GM18498 (cell line): Measurements from ENCODE around the gene MYH16.
"Not testable (repeated sequence)": the region's sequence is repeated elsewhere in the genome, so short reads cannot be mapped to it uniquely, and the experiment has no call there.

Experiments used
- ATAC-seq: cut with Tn5 transposase; IDR thresholded peaks from one replicate; pipeline ENCODE4 v1.9.1; 2021; ENCODE audit warnings: mild to moderate bottlenecking, moderate library complexity; ENCODE audit not compliant: unreplicated experiment

Gene MYH16

DNA sequence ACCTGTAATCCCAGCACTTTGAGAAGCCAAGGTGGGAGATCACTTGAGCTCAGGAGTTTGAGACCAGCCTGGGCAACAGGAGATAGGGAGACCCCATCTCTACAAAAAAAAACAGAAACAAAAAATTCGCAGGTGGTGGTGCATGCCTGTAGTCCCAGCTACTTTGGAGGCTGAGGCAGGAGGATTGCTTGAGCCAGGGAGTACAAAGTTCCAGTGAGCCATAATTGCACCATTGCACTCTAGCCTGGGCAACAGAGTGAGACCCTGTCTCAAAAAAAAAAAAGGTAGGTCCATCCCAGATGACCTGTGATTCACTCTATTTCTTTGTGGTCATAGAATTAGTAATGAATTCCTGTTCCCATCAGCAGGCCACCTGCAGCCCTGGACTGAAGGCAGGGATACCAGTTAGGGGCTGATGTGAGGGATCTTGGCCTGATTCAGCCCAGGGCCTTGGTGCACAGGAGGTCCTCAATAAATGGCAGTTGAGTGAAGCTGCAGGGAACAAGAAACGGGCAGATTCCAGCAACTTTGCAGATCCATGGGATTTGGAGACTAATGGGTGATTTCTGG is at the start of gene MYH16:
MYH16 (plus strand) TSS at position 364 of the 570 bp plus-strand sequence.
- no peak for ATAC-seq

DNA sequence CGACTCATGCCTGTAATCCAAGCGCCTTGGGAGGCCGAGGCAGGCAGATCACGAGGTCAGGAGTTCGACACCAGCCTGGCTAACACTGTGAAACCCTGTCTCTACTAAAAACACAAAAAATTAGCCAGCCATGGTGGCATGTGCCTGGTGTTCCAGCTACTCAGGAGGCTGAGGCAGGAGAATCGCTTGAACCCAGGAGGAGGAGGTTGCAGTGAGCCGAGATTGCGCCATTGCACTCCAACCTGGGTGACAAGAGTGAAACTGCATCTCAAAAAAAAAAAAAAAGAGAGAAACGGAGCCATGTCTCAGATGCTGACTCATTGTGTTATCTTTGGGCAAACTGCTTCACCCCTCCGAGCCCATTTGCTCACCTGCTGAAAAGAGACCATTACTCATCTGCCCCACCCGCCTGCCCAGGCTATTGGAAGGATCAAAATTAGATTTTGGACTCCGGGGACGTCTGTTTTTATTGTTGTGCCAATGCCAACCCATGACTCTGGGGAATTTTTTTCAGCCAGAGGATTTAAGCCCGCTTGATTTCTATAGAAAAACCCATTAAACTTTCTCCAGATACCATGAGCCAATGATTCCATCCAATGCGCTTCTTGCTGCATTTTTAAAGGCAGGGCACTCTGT is 48.3 kb upstream of the MYH16 start:
- not testable (repeated sequence) for ATAC-seq

DNA sequence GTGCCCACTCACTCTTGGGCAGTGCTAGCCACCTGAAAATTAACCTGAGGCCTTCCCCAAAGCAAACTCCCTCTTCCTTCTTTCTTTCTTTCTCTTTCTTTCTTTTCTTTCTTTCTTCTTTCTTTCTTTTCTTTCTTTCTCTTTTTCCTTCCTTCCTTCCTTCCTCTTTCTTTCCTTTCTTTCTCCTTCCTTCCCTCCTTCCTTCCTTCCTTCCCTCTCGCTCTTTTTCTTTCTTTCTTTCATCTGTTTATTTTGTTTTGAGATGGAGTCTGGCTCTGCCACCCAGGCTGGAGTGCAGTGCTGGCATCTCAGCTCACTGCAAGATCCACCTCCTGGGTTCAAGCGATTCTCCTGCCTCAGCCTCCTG is 47.8 kb upstream of the MYH16 start:
- no peak for ATAC-seq

DNA sequence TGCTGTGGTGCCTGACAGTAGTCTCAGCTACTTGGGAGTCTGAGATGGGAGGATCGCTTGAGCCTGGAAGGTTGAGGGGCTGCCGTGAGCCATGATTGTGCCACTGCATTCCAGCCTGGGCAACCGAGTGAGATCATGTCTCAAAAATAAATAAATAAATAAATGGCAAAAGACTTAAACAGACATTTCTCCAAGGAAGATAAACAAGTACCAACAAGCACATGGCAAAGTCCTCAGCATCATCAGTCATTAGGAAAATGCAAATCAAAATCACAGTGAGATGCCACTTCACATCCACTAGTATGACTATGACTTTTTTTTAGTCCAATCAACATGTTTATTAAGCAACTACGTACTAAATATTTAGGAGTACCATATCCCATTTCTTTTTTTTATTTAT is 43.4 kb upstream of the MYH16 start:
- no peak for ATAC-seq

DNA sequence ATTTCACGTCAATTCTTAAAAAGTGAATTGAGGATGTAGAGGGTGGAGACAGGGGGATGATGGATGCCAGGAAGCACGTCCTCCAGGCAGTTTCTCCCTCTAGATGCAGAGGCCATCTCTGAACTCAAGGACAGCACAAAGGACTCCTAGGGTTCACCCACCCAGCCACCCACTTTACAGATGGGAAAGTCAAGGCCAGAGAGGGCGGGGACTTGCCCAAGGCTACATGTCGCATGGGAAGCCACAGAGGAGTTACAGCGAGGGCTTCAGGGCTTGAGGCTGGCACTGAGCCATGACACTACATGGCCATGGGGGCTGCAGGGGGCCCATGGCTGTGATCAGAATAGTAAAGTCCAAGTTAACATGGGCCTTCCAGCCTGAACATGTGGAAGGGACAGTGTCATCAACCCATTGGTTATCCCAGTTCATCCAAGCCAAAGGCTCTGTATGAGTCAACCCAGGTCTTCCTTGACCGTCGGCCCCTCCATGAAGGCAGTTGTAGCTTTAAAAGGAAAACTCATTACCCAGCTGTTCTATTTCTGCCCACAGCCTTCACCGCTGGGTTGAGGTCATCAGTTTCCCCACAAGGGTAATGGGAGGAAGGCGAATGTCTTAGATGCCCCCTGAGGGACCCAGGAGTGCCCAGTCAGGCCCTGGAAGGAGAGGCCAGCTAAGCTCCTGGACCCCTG is 40.4 kb upstream of the MYH16 start:
- ATAC-seq = no peak

GRCh38 chr7:99232955-99233354 is 39.7 kb upstream of the MYH16 start:
- ATAC-seq = not testable (repeated sequence)

GRCh38 chr7:99234185-99234584 is 38.5 kb upstream of the MYH16 start:
- ATAC-seq = no peak

- ATAC-seq = no peak
Measured at GRCh38 chr7:99235925-99236324, 36.7 kb upstream of the MYH16 start.

DNA sequence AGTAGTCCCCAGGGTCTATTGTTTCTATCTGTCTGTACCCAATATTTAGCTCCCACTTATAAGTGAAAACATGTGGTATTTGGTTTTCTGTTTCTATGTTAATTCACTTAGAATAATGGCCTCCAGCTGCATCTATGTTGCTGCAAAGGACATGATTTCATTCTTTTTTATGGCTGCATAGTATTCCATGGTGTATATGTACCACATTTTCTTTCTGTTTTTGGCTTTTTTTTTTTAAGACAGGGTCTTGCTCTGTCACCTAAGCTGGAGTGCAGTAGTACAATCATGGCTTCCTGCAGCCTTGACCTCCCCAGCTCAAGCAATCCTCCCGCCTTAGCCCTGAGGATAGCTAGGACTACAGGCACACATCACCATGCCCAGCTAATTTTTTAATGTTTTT is 34.8 kb upstream of the MYH16 start:
- ATAC-seq = not testable (repeated sequence)

DNA sequence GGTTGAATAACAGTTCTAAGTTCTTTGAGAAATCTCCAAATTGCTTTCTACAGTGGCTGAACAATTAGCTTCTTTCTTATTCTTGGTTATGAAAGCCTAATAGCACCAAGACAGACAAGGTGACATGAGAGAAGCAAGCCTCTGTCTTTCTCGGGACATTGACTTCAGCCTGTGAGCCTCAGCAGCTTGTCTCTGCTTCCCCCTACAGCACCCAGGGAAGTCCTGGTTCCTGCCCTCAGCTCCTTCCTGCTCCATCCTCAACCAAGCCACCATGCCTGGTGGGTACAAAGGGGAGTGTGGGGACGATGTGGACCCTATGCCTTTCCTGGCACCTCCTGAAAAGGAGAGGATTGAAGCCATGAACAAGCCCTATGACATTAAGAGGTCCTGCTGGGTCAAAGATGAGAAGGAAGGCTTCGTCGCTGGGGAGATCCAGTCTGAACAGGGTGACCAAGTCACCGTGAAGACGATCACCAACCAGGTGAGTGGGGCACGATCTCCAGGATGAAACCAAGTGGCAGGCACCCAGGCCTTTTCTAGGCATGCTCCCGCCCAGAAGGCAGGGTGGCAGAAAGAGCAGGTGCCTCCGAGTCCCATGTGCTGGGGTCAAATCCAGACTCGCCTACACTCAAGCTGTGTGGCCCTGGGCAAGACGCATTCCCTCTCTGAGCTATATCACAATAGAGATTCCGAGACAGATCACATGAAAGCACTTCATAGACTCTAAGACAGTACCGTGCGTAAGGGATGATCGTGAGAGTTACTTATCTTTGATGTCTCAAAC is 33.9 kb upstream of the MYH16 start:
- ATAC-seq = no peak

DNA sequence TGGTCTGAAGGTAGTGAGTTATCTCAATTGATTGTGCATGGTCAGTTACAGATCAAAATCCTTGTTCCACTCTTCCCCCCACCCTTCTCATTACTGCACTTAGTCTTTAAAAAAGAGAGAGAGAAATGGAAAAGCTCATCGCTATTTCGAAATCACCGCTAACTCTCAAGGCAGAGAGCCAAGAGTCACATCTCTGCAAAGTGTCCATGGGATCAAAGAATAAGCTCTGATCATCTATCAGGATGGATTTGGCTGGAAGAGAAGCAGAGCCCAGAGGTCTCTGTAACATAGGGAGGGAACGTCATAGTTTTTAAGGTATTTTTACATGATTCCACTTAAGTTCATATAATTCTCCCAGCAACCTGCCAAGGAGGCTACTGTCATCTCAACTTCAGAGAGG is 30.0 kb upstream of the MYH16 start:
- no peak for ATAC-seq

DNA sequence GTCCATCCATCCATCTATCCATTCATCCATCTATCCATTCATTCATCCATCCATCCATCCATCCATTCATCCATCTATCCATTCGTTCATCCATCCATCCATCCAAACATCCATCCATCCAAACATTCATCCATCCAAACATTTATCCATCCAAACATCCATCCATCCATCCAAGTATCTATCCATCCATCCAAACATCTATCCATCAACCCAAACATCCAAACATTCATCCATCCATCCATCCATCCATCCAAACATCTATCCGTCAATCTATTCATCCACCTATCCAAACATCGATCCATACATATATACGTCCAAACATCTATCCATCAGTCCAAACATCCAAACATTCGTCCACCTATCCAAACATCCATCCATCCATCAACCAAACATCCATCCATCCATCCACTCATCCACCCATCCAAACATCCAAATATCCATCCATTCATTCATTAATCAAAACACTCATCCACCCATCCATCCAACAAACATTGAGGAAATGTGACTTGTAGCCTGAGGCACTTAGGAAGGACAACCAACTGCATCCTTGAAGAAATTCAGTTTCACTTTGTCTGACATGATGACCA is 28.8 kb upstream of the MYH16 start:
- no peak for ATAC-seq

- ATAC-seq = no peak
Measured at GRCh38 chr7:99244939-99245338, 27.7 kb upstream of the MYH16 start.

- no peak for ATAC-seq
Measured at GRCh38 chr7:99248391-99249095, 24.1 kb upstream of the MYH16 start.

GRCh38 chr7:99249985-99250575 is 22.6 kb upstream of the MYH16 start:
- ATAC-seq = no peak

GRCh38 chr7:99252166-99252895 is 20.3 kb upstream of the MYH16 start:
- ATAC-seq = no peak

DNA sequence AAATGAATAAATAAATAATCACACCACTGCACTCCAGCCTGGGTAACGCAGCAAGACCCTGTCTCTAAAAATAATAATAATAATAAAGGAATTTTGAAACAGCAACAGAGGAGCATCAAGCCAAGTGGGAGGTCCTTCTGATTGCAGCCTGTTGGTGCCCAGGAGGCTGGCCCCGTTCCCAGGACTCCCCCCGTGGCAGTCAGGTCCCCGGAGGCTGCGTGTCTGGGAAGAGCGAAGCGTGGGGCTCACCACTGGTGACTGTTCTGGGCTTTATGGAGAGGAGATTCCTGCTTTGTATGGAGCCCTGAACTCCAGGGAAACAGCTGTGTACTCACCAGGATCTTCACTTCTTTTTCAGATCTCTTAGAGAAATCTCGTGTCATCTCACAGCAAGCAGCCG is 19.3 kb upstream of the MYH16 start:
- ATAC-seq = no peak

DNA sequence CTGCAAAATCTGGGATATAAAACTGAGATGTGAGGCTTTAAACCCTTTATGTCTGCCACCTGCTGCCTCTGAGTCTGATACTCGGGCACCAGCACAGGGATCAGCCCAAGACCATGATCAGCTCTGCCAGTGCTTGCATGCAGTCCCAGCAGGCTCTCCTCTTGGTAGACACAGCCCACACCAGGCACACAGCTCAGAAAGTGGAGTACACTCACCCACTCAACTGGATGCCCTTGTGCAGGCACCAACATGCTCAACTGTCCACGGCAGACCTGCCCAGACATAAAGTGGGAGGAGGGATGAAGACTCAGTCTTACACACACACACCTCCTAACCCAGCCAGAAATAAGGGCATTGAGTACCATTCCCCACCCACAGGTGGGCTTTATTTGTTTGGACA is 18.2 kb upstream of the MYH16 start:
- ATAC-seq = no peak

GRCh38 chr7:99255463-99255862 is 17.2 kb upstream of the MYH16 start:
- ATAC-seq = no peak

- ATAC-seq = no peak
Measured at GRCh38 chr7:99257065-99257464, 15.6 kb upstream of the MYH16 start.
